ENCODE measurements around the gene CSF3.
A peak's percentile ranks its signal among the peaks of the same experiment; 100 is the strongest.

DNA sequence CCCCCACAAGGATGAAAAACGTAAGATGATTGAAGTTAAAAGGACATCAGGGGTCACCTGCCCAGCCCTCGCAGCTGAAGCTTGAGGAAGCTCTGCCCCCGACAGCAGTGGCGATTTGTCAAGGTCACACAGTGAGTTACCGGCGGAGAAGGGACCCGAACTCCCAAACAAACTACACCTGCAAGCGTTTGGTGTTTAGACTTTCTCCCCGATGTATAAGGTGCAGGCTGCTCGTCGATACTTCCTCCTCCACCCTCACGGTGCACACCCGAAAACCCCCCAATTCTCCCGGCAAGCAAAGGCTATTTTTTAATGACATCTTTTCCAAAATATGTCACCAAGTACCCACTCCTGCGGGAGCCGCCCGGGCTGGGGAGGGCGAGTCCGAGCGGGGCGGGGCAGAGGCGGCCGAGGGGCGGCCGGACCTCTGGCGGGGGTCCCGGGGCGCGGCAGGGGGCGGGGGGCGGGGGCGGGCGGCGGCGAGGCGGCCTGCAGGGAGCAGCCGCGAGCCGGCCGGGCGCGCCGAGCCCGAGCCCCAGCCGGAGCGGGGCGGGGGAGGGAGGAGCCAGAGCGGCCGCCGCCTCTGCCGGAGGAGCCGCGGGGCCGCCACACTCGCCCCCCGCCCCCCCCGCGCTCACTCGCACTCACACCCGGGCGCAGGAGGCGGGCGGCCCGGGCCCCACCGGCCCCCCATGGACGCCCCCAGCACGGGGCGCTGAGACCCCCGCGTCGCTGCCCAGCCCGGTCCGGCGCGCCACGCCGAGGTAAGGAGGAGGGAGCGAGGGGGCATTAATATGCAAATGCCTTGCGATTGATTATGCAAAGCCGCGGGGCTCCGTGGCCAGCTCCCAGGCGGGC is 47.3 kb downstream of the CSF3 start, which contains the start of gene THRA:
- no peak for TF ChIP-seq SP1 (IDR thresholded peaks at IDR 0.05)
- TF ChIP-seq ARNT (IDR thresholded peaks at IDR 0.05): no peak
- no peak for TF ChIP-seq BHLHE40 (IDR thresholded peaks at IDR 0.05; ENCODE audit: borderline replicate concordance)
- TF ChIP-seq L3MBTL2 (conservative IDR thresholded peaks at IDR 0.05): no peak
- TF ChIP-seq, protein P1, sequence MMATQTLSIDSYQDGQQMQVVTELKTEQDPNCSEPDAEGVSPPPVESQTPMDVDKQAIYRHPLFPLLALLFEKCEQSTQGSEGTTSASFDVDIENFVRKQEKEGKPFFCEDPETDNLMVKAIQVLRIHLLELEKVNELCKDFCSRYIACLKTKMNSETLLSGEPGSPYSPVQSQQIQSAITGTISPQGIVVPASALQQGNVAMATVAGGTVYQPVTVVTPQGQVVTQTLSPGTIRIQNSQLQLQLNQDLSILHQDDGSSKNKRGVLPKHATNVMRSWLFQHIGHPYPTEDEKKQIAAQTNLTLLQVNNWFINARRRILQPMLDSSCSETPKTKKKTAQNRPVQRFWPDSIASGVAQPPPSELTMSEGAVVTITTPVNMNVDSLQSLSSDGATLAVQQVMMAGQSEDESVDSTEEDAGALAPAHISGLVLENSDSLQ (IDR thresholded peaks at IDR 0.05): no peak
- TF ChIP-seq FOXK2 (IDR thresholded peaks at IDR 0.05): no peak
- no peak for TF ChIP-seq ZNF384 (IDR thresholded peaks at IDR 0.05)
- TF ChIP-seq ELF4 (IDR thresholded peaks at IDR 0.05): no peak
- no peak for TF ChIP-seq TARDBP (IDR thresholded peaks at IDR 0.05)
- TF ChIP-seq FOXM1 (IDR thresholded peaks at IDR 0.05; ENCODE audit: borderline replicate concordance): peak; percentile 52; the same call in 1 of the 2 replicates
